ENCODE measurements around the gene TKT.

Gene TKT

GRCh38 chr3:53239800-53240199, 16.0 kb downstream of the TKT start:
- no peak for DNase-seq

- DNase-seq: no peak
Observed at GRCh38 chr3:53238886-53239285, 16.9 kb downstream of the TKT start.

GRCh38 chr3:53238051-53238850, 17.6 kb downstream of the TKT start:
- DNase-seq: no peak

GRCh38 chr3:53236112-53236841, 19.5 kb downstream of the TKT start:
- DNase-seq: peak; percentile 56

- no peak for DNase-seq
Observed at GRCh38 chr3:53235545-53235944, 20.3 kb downstream of the TKT start.

GRCh38 chr3:53234841-53235232, 21.0 kb downstream of the TKT start:
- DNase-seq: no peak

- no peak for DNase-seq
Observed at GRCh38 chr3:53234130-53234840, 21.5 kb downstream of the TKT start.

GRCh38 chr3:53232641-53233377, 23.0 kb downstream of the TKT start:
- no peak for DNase-seq

GRCh38 chr3:53231532-53232511, 24.0 kb downstream of the TKT start:
- no peak for DNase-seq

GRCh38 chr3:53230789-53231188, 25.0 kb downstream of the TKT start:
- DNase-seq: no peak

- no peak for DNase-seq
Observed at GRCh38 chr3:53230041-53230621, 25.7 kb downstream of the TKT start.

GRCh38 chr3:53229606-53230005, 26.2 kb downstream of the TKT start:
- no peak for DNase-seq

- no peak for DNase-seq
Observed at GRCh38 chr3:53229171-53229570, 26.7 kb downstream of the TKT start.

- no peak for DNase-seq
Observed at GRCh38 chr3:53227993-53228885, 27.6 kb downstream of the TKT start.

- DNase-seq: no peak
Observed at GRCh38 chr3:53226841-53227407, 28.9 kb downstream of the TKT start.

GRCh38 chr3:53226142-53226840, 29.5 kb downstream of the TKT start:
- no peak for DNase-seq

- no peak for DNase-seq
Observed at GRCh38 chr3:53225651-53226050, 30.2 kb downstream of the TKT start.

- DNase-seq: no peak
Observed at GRCh38 chr3:53225181-53225580, 30.6 kb downstream of the TKT start.

GRCh38 chr3:53224536-53224935, 31.3 kb downstream of the TKT start:
- DNase-seq: no peak

Measured in RPMI8226 (cell line).